Measurements from ENCODE around the gene NEK9.
A peak's percentile ranks its signal among the peaks of the same experiment; 100 is the strongest.
"Not testable (repeated sequence)": the region's sequence is repeated elsewhere in the genome, so short reads cannot be mapped to it uniquely, and the experiment has no call there.

Gene NEK9

GRCh38 chr14:75128596-75128990 is 1.7 kb upstream of the NEK9 start:
- intact Hi-C loops (cut with DNase I; ENCODE audit: low total_unique reads), result loop anchor here (5.0 kb wide), 1 partner anchor 109 kb away; no protein-coding TSS in a partner anchor
- peaks cover 2 to 44% (median 21%) of the 10 kb centered on the region in 4 donors for H3K4me1 ChIP-seq
- no peaks in the 10 kb centered on the region for H3K9me3 ChIP-seq
- TF ChIP-seq, protein P1, sequence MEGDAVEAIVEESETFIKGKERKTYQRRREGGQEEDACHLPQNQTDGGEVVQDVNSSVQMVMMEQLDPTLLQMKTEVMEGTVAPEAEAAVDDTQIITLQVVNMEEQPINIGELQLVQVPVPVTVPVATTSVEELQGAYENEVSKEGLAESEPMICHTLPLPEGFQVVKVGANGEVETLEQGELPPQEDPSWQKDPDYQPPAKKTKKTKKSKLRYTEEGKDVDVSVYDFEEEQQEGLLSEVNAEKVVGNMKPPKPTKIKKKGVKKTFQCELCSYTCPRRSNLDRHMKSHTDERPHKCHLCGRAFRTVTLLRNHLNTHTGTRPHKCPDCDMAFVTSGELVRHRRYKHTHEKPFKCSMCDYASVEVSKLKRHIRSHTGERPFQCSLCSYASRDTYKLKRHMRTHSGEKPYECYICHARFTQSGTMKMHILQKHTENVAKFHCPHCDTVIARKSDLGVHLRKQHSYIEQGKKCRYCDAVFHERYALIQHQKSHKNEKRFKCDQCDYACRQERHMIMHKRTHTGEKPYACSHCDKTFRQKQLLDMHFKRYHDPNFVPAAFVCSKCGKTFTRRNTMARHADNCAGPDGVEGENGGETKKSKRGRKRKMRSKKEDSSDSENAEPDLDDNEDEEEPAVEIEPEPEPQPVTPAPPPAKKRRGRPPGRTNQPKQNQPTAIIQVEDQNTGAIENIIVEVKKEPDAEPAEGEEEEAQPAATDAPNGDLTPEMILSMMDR (IDR thresholded peaks at IDR 0.05), result no peak
- H3K27me3 ChIP-seq, result no peaks in the 10 kb centered on the region
- H3K36me3 ChIP-seq, result peaks cover 4 to 15% (median 6%) of the 10 kb centered on the region in 3 donors
- DNase-seq, result no peak
- no peak overlapping the region for H3K4me3 ChIP-seq
- H3K27ac ChIP-seq, result no peak overlapping the region

DNA sequence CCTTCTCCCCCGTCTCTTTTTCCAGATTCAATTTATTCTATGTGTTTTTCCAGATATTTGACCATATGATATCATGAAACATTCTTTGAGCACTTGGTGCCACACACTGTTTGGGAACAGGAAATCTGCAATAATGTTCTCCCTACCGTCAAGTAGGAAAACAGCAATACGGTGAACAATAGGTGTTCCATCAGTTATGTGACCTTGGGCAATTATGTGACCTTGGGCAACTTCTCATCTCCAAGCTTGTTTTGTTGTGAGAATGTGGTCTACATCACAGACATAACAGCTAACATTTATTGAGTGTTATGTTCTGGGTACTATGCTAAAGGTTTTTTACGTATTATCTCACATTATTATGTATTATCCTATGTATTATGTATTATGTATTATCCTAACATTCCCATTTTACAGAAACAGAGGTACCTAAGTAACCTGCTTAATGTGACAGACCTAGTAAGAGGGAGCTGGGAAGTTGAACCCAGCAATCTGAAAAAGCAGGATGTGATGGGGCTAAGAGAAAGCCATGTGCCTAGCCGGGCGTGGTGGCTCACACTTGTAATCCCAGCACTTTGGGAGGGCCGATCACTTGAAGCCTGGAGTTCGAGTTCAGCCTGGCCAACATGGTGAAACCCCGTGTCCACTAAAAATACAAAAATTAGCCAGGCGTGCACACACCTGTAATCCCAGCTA is 1.2 kb upstream of the NEK9 start:
- Histone ChIP-seq H3K27ac (peak overlapping the region; percentile 94 to 96), H3K36me3 (peaks cover 0 to 10% (median under 1%) of the 10 kb centered on the region in 3 donors), H3K27me3 (no peaks in the 10 kb centered on the region), H3K4me1 (peaks cover 2 to 44% (median 21%) of the 10 kb centered on the region in 4 donors), H3K4me3 (peak overlapping the region; percentile 87 to 88), H3K9me3 (no peaks in the 10 kb centered on the region)
- TF ChIP-seq, protein P1 (IDR thresholded peaks at IDR 0.05), result no peak
- DNase-seq, result no peak
- intact Hi-C loops (cut with DNase I; ENCODE audit: low total_unique reads), result loop anchor here (5.0 kb wide), 1 partner anchor 109 kb away; no protein-coding TSS in a partner anchor

- Histone ChIP-seq H3K4me1 (peaks cover 2 to 44% (median 21%) of the 10 kb centered on the region in 4 donors), H3K27ac (peak overlapping the region; percentile 94 to 96), H3K36me3 (peaks cover 0 to 10% (median 0%) of the 10 kb centered on the region in 3 donors), H3K4me3 (peak overlapping the region; percentile 87 to 88)
- not testable (repeated sequence) for H3K9me3 ChIP-seq, H3K27me3 ChIP-seq, DNase-seq
- intact Hi-C loops (cut with DNase I; ENCODE audit: low total_unique reads), result loop anchor here (5.0 kb wide), 1 partner anchor 110 kb away; no protein-coding TSS in a partner anchor
Observed at GRCh38 chr14:75127474-75127820, 599 bp upstream of the NEK9 start.

- Histone ChIP-seq H3K4me1 (peaks cover 2 to 44% (median 21%) of the 10 kb centered on the region in 4 donors), H3K36me3 (peaks cover 0 to 10% (median 6%) of the 10 kb centered on the region in 3 donors), H3K27me3 (no peaks in the 10 kb centered on the region), H3K4me3 (peak overlapping the region; percentile 87 to 88), H3K27ac (peak overlapping the region; percentile 94 to 96), H3K9me3 (no peaks in the 10 kb centered on the region)
- no peak for DNase-seq
- intact Hi-C loops (cut with DNase I; ENCODE audit: low total_unique reads), result loop anchor here (5.0 kb wide), 1 partner anchor 111 kb away; no protein-coding TSS in a partner anchor
- TF ChIP-seq, protein P1 (IDR thresholded peaks at IDR 0.05), result no peak
Observed at GRCh38 chr14:75126121-75126544, 715 bp downstream of the NEK9 start.

GRCh38 chr14:75125617-75126016 is 1.2 kb downstream of the NEK9 start:
- peak overlapping the region; percentile 87 to 88 for H3K4me3 ChIP-seq
- TF ChIP-seq, protein P1 (IDR thresholded peaks at IDR 0.05), result no peak
- H3K9me3 ChIP-seq, result no peaks in the 10 kb centered on the region
- H3K27ac ChIP-seq, result peak overlapping the region; percentile 94 to 96
- no peaks in the 10 kb centered on the region for H3K27me3 ChIP-seq
- H3K36me3 ChIP-seq, result peaks cover 2 to 10% (median 8%) of the 10 kb centered on the region in 3 donors
- intact Hi-C loops (cut with DNase I; ENCODE audit: low total_unique reads), result loop anchor here (5.0 kb wide), 1 partner anchor 112 kb away; no protein-coding TSS in a partner anchor
- H3K4me1 ChIP-seq, result peaks cover 2 to 44% (median 21%) of the 10 kb centered on the region in 4 donors
- DNase-seq, result no peak

- H3K27me3 ChIP-seq, result no peaks in the 10 kb centered on the region
- no peak overlapping the region for H3K4me3 ChIP-seq
- peak in 1 of 2 donors; percentile 26 for DNase-seq
- H3K4me1 ChIP-seq, result peaks cover 2 to 44% (median 21%) of the 10 kb centered on the region in 4 donors
- no peaks in the 10 kb centered on the region for H3K9me3 ChIP-seq
- intact Hi-C loops (cut with DNase I; ENCODE audit: low total_unique reads), result no loop called here
- TF ChIP-seq, protein P1 (IDR thresholded peaks at IDR 0.05), result no peak
- peaks cover 18 to 23% (median 21%) of the 10 kb centered on the region in 3 donors for H3K36me3 ChIP-seq
- no peak overlapping the region for H3K27ac ChIP-seq
Observed at GRCh38 chr14:75123991-75124390, 2.9 kb downstream of the NEK9 start.
